Neuronal stem cell (in vitro differentiated cells): Measurements from ENCODE around the gene CAMTA1.
A peak's percentile ranks its signal among the peaks of the same experiment; 100 is the strongest.

Experiments used
- DNase-seq: peaks from one replicate; pipeline ENCODE4 v3.0.0-alpha.2; 2013; ENCODE audit warnings: low spot score
- H2AFZ ChIP-seq: one replicate; pipeline ENCODE4 v1.6.1; 2013; ENCODE audit warnings: mild to moderate bottlenecking, low read length, inconsistent platforms
- H2AK5ac ChIP-seq: 2 replicates; pipeline ENCODE4 v1.6.1; 2013; ENCODE audit warnings: low read depth, mild to moderate bottlenecking, inconsistent platforms, low read length, moderate library complexity, mixed read lengths
- H2BK120ac ChIP-seq: 2 replicates; pipeline ENCODE4 v1.6.1; 2013; ENCODE audit warnings: low read depth, mild to moderate bottlenecking, inconsistent platforms, low read length, moderate library complexity, mixed read lengths
- H2BK12ac ChIP-seq: one replicate; pipeline ENCODE4 v1.6.1; 2013; ENCODE audit warnings: low read length, inconsistent platforms
- H2BK15ac ChIP-seq: 2 replicates; pipeline ENCODE4 v1.6.1; 2013; ENCODE audit warnings: mild to moderate bottlenecking, low read length, inconsistent platforms, mixed read lengths
- H2BK5ac ChIP-seq: one replicate; pipeline ENCODE4 v1.6.1; 2013; ENCODE audit warnings: inconsistent platforms, mild to moderate bottlenecking, low read length, moderate library complexity
- H3K14ac ChIP-seq: one replicate; pipeline ENCODE4 v1.6.1; 2013; ENCODE audit warnings: low read length, inconsistent platforms
- H3K18ac ChIP-seq: 2 replicates; pipeline ENCODE4 v1.6.1; 2013; ENCODE audit warnings: low read length, inconsistent platforms
- H3K23ac ChIP-seq: 2 replicates; pipeline ENCODE4 v1.6.1; 2013; ENCODE audit warnings: low read depth, mild to moderate bottlenecking, mixed read lengths, low read length, inconsistent platforms; ENCODE audit not compliant: poor library complexity
- H3K27ac ChIP-seq: replicated peaks from 3 replicates; pipeline ENCODE4 v1.5.1; 2013; ENCODE audit warnings: low read length, inconsistent platforms
- H3K27me3 ChIP-seq, 3 experiments: 2 replicates each; pipeline ENCODE4 v1.6.1; 2013; ENCODE audit warnings: low read length in 3 of 3, mild to moderate bottlenecking in 2 of 3, inconsistent platforms in 1 of 3, low read depth in 1 of 3, mixed read lengths in 1 of 3, moderate library complexity in 1 of 3; ENCODE audit not compliant: control insufficient read depth in 3 of 3, insufficient read depth in 3 of 3
- H3K36me3 ChIP-seq, 2 donors: replicated peaks in 1 of 2; 2 replicates each; pipeline ENCODE4 v1.6.1; 2013; ENCODE audit warnings: low read length in 2 of 2; ENCODE audit not compliant: control insufficient read depth in 2 of 2, insufficient read depth in 2 of 2
- H3K4ac ChIP-seq: 2 replicates; pipeline ENCODE4 v1.6.1; 2013; ENCODE audit warnings: inconsistent platforms, mild to moderate bottlenecking, low read length, moderate library complexity
- H3K4me1 ChIP-seq, 2 donors: 1 replicate in 1 of 2; 2 replicates in 1 of 2; pipeline ENCODE4 v1.6.1; 2013; ENCODE audit warnings: low read length in 2 of 2, low read depth in 1 of 2; ENCODE audit not compliant: control insufficient read depth in 2 of 2, insufficient read depth in 1 of 2
- H3K4me2 ChIP-seq: one replicate; pipeline ENCODE4 v1.6.1; 2013; ENCODE audit warnings: mild to moderate bottlenecking, low read length, inconsistent platforms; ENCODE audit not compliant: insufficient read depth, poor library complexity, severe bottlenecking
- H3K4me3 ChIP-seq, 2 donors: 2 replicates each; pipeline ENCODE4 v1.5.1; 2013; ENCODE audit warnings: low read length in 2 of 2, mild to moderate bottlenecking in 2 of 2, inconsistent platforms in 1 of 2, moderate library complexity in 1 of 2
- H3K79me1 ChIP-seq: one replicate; pipeline ENCODE4 v1.6.1; 2013; ENCODE audit warnings: low read depth, mild to moderate bottlenecking, inconsistent platforms, low read length, moderate library complexity
- H3K9ac ChIP-seq: one replicate; pipeline ENCODE4 v1.6.1; 2013; ENCODE audit warnings: mild to moderate bottlenecking, low read depth, low read length, inconsistent platforms; ENCODE audit not compliant: poor library complexity
- H3K9me3 ChIP-seq, 2 donors: replicated peaks in 1 of 2; 2 replicates each; pipeline versions ENCODE3 to v1.6.1; 2013; ENCODE audit warnings: low read length in 2 of 2, mild to moderate bottlenecking in 2 of 2, inconsistent platforms in 1 of 2, low read depth in 1 of 2, mixed read lengths in 1 of 2, moderate library complexity in 1 of 2; ENCODE audit not compliant: control insufficient read depth in 2 of 2, insufficient read depth in 1 of 2
- H4K8ac ChIP-seq: one replicate; pipeline ENCODE4 v1.6.1; 2013; ENCODE audit warnings: low read depth, mild to moderate bottlenecking, inconsistent platforms, low read length, moderate library complexity
- H4K91ac ChIP-seq: one replicate; pipeline ENCODE4 v1.6.1; 2013; ENCODE audit warnings: low read length, low read depth, mild to moderate bottlenecking, inconsistent platforms; ENCODE audit not compliant: poor library complexity
- WGBS, 2 donors: extraction: QIAGEN DNeasy Blood & Tissue Kit; methylation state at CpG; one replicate each; pipeline ENCODE4 v1.1.7; 2013; ENCODE audit warnings: missing lambda C conversion rate in 2 of 2, mixed read lengths in 1 of 2; ENCODE audit not compliant: insufficient read length in 2 of 2, insufficient replicate concordance in 1 of 2; ENCODE audit errors: extremely low coverage in 2 of 2; 5-methylcytosine and 5-hydroxymethylcytosine counted together

Gene CAMTA1

GRCh38 chr1:7247158-7247557 is 461.9 kb downstream of the CAMTA1 start:
- no peak overlapping the region for H2BK5ac ChIP-seq
- H4K8ac ChIP-seq, result no peak overlapping the region
- H2BK120ac ChIP-seq, result no peak overlapping the region
- no peak overlapping the region for H4K91ac ChIP-seq
- no peak overlapping the region for H2AK5ac ChIP-seq
- H3K27ac ChIP-seq, result no peak overlapping the region
- peaks cover 0 to 56% (median 0%) of the 10 kb centered on the region in 3 experiments for H3K27me3 ChIP-seq
- no peak overlapping the region for H2BK15ac ChIP-seq
- peaks cover 7 to 12% of the 10 kb centered on the region in 2 donors for H3K4me1 ChIP-seq
- H3K4me3 ChIP-seq, result no peak overlapping the region
- no peak overlapping the region for H2BK12ac ChIP-seq
- no peaks in the 10 kb centered on the region for H3K9me3 ChIP-seq
- WGBS, 2 donors, result no CpG with 5 or more reads among the region's 6 CpGs
- H3K14ac ChIP-seq, result no peak overlapping the region
- H3K9ac ChIP-seq, result no peak overlapping the region
- H3K18ac ChIP-seq, result no peak overlapping the region
- H3K79me1 ChIP-seq, result peaks cover 2% of the 10 kb centered on the region
- no peak for DNase-seq
- no peak overlapping the region for H3K4me2 ChIP-seq
- H3K4ac ChIP-seq, result no peak overlapping the region
- no peak overlapping the region for H2AFZ ChIP-seq
- H3K23ac ChIP-seq, result no peak overlapping the region
- H3K36me3 ChIP-seq, result no peaks in the 10 kb centered on the region

- Histone ChIP-seq H3K27ac (no peak overlapping the region), H3K79me1 (peaks cover 2% of the 10 kb centered on the region), H3K4me3 (no peak overlapping the region), H3K36me3 (no peaks in the 10 kb centered on the region), H2BK15ac (no peak overlapping the region), H2BK5ac (no peak overlapping the region), H3K4me1 (peaks cover 7 to 17% of the 10 kb centered on the region in 2 donors), H2BK120ac (no peak overlapping the region), H4K91ac (no peak overlapping the region), H3K4me2 (no peak overlapping the region), H3K9ac (no peak overlapping the region), H3K23ac (no peak overlapping the region), H4K8ac (no peak overlapping the region), H2BK12ac (no peak overlapping the region), H3K4ac (no peak overlapping the region), H3K18ac (peak overlapping the region; percentile 46), H3K27me3 (peaks cover 0 to 58% (median 0%) of the 10 kb centered on the region in 3 experiments), H3K9me3 (no peaks in the 10 kb centered on the region), H3K14ac (no peak overlapping the region), H2AFZ (no peak overlapping the region), H2AK5ac (no peak overlapping the region)
- DNase-seq, result no peak
- WGBS, 2 donors, result no CpG with 5 or more reads among the region's 22 CpGs
These were observed 462.7 kb downstream of the CAMTA1 start for GRCh38 chr1:7247791-7248548.

GRCh38 chr1:7248549-7249199 is 463.4 kb downstream of the CAMTA1 start:
- no peak overlapping the region for H2AFZ ChIP-seq
- H2AK5ac ChIP-seq, result no peak overlapping the region
- H3K9ac ChIP-seq, result no peak overlapping the region
- H3K4ac ChIP-seq, result no peak overlapping the region
- DNase-seq, result no peak
- no peak overlapping the region for H3K14ac ChIP-seq
- no peak overlapping the region for H3K23ac ChIP-seq
- no peak overlapping the region for H4K8ac ChIP-seq
- no peak overlapping the region for H2BK5ac ChIP-seq
- H4K91ac ChIP-seq, result no peak overlapping the region
- H3K27me3 ChIP-seq, result peaks cover 0 to 62% (median 0%) of the 10 kb centered on the region in 3 experiments
- no CpG with 5 or more reads among the region's 13 CpGs for WGBS, 2 donors
- H3K4me1 ChIP-seq, result peaks cover 7 to 18% of the 10 kb centered on the region in 2 donors
- no peak overlapping the region for H3K27ac ChIP-seq
- H2BK12ac ChIP-seq, result no peak overlapping the region
- H3K4me3 ChIP-seq, result no peak overlapping the region
- peaks cover 2% of the 10 kb centered on the region for H3K79me1 ChIP-seq
- H3K18ac ChIP-seq, result no peak overlapping the region
- H3K9me3 ChIP-seq, result no peaks in the 10 kb centered on the region
- no peaks in the 10 kb centered on the region for H3K36me3 ChIP-seq
- no peak overlapping the region for H3K4me2 ChIP-seq
- no peak overlapping the region for H2BK15ac ChIP-seq
- H2BK120ac ChIP-seq, result no peak overlapping the region

- H3K4me3 ChIP-seq, result no peak overlapping the region
- no peak overlapping the region for H2AK5ac ChIP-seq
- no peak overlapping the region for H3K9ac ChIP-seq
- no peak overlapping the region for H4K91ac ChIP-seq
- H3K18ac ChIP-seq, result no peak overlapping the region
- H2AFZ ChIP-seq, result no peak overlapping the region
- no peaks in the 10 kb centered on the region for H3K9me3 ChIP-seq
- H2BK12ac ChIP-seq, result no peak overlapping the region
- H3K4ac ChIP-seq, result no peak overlapping the region
- H4K8ac ChIP-seq, result no peak overlapping the region
- no peak overlapping the region for H3K27ac ChIP-seq
- H3K27me3 ChIP-seq, result peaks cover 0 to 67% (median 0%) of the 10 kb centered on the region in 3 experiments
- H3K36me3 ChIP-seq, result no peaks in the 10 kb centered on the region
- DNase-seq, result no peak
- peaks cover 2% of the 10 kb centered on the region for H3K79me1 ChIP-seq
- H2BK5ac ChIP-seq, result no peak overlapping the region
- no peak overlapping the region for H3K23ac ChIP-seq
- WGBS, 2 donors, result no CpG with 5 or more reads among the region's 3 CpGs
- H2BK15ac ChIP-seq, result no peak overlapping the region
- H3K14ac ChIP-seq, result no peak overlapping the region
- H2BK120ac ChIP-seq, result no peak overlapping the region
- no peak overlapping the region for H3K4me2 ChIP-seq
- peaks cover 7 to 18% of the 10 kb centered on the region in 2 donors for H3K4me1 ChIP-seq
These were observed 464.3 kb downstream of the CAMTA1 start for GRCh38 chr1:7249516-7249915.
